ENCODE data around the gene NKAIN1.

- TF ChIP-seq, protein P1, sequence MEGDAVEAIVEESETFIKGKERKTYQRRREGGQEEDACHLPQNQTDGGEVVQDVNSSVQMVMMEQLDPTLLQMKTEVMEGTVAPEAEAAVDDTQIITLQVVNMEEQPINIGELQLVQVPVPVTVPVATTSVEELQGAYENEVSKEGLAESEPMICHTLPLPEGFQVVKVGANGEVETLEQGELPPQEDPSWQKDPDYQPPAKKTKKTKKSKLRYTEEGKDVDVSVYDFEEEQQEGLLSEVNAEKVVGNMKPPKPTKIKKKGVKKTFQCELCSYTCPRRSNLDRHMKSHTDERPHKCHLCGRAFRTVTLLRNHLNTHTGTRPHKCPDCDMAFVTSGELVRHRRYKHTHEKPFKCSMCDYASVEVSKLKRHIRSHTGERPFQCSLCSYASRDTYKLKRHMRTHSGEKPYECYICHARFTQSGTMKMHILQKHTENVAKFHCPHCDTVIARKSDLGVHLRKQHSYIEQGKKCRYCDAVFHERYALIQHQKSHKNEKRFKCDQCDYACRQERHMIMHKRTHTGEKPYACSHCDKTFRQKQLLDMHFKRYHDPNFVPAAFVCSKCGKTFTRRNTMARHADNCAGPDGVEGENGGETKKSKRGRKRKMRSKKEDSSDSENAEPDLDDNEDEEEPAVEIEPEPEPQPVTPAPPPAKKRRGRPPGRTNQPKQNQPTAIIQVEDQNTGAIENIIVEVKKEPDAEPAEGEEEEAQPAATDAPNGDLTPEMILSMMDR (IDR thresholded peaks at IDR 0.05; ENCODE audit: low read length): no peak
- no peak for TF ChIP-seq EZH2 (IDR thresholded peaks at IDR 0.05; ENCODE audit: borderline replicate concordance, low read length)
Measured at GRCh38 chr1:31152181-31152795, 87.4 kb downstream of the NKAIN1 start.
